Measurements from ENCODE around the gene CEACAM20. TPM values are rescaled to one million over a fixed set of nuclear protein-coding genes. Genes with fewer than 3 reads are reported as not detected.
"Not testable (repeated sequence)": the region's sequence is repeated elsewhere in the genome, so short reads cannot be mapped to it uniquely, and the experiment has no call there.

Gene CEACAM20
- total RNA-seq, 4 donors from 2014 or later = not detected

DNA sequence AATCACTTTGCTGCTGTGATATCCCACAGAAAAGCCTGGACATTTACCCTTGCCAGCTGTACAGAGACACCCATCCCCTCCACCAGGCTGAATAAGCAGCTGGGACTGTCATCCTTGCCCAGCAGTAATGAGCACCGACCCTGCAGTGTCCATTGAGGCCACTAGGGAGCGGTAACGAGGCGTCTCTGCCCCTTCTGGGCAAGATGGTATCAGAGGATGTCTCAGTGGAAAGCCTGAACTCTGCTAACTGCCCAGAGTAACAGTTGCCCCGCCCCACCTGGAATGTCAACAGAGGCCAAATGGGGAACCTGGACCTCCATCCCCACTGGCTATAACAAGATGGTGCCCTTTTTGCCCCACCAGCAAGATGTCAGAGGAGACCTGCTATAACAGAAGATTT is 22.8 kb upstream of the CEACAM20 start:
- H3K4me3 ChIP-seq (ENCODE audit: low read depth, poor library complexity, severe bottlenecking) = no peak overlapping the region
- 5 to 10% methylated on average over 5 of the region's 5 CpGs for WGBS, 2 donors
- no peak for DNase-seq (ENCODE audit: low spot score in 2 of 2)
- TF ChIP-seq, protein P1, sequence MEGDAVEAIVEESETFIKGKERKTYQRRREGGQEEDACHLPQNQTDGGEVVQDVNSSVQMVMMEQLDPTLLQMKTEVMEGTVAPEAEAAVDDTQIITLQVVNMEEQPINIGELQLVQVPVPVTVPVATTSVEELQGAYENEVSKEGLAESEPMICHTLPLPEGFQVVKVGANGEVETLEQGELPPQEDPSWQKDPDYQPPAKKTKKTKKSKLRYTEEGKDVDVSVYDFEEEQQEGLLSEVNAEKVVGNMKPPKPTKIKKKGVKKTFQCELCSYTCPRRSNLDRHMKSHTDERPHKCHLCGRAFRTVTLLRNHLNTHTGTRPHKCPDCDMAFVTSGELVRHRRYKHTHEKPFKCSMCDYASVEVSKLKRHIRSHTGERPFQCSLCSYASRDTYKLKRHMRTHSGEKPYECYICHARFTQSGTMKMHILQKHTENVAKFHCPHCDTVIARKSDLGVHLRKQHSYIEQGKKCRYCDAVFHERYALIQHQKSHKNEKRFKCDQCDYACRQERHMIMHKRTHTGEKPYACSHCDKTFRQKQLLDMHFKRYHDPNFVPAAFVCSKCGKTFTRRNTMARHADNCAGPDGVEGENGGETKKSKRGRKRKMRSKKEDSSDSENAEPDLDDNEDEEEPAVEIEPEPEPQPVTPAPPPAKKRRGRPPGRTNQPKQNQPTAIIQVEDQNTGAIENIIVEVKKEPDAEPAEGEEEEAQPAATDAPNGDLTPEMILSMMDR (IDR thresholded peaks at IDR 0.05) = no peak
- TF ChIP-seq POLR2A (IDR thresholded peaks at IDR 0.05) = no peak
- intact Hi-C loops (cut with DNase I; ENCODE audit: low total_unique reads) = no loop called here

DNA sequence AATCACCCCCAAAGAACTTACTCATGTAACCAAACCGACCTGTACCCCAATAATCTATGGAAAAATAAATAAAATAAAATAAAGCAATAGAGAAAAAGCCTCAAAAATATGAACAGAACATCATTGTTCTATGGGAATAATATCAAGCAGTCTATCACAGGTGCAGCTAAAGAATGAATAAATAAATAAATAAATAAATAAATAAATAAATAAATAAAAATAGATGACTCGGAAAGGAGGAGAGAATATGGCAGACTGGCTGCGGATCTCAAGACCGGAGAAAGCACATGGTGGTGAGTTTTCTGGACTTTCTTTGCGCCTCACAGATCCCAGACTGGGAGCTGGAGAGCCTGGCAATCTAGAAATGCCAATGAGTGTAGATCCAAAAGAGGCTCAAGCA is 22.4 kb upstream of the CEACAM20 start:
- H3K4me3 ChIP-seq (ENCODE audit: low read depth, poor library complexity, severe bottlenecking) = no peak overlapping the region
- WGBS, 2 donors = 80 to 83% methylated on average over 5 of the region's 5 CpGs
- no peak for DNase-seq (ENCODE audit: low spot score in 2 of 2)
- TF ChIP-seq, protein P1 (IDR thresholded peaks at IDR 0.05) = no peak
- TF ChIP-seq POLR2A (IDR thresholded peaks at IDR 0.05) = no peak
- intact Hi-C loops (cut with DNase I; ENCODE audit: low total_unique reads) = no loop called here

DNA sequence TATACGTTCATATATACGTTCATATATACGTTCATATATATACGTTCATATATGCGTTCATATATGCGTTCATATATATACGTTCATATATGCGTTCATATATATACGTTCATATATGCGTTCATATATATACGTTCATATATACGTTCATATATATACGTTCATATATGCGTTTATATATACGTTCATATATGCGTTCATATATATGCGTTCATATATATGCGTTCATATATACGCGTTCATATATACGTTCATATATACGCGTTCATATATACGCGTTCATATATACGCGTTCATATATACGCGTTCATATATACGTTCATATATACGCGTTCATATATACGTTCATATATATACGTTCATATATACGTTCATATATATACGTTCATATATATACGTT is 21.5 kb upstream of the CEACAM20 start:
- H3K4me3 ChIP-seq (ENCODE audit: low read depth, poor library complexity, severe bottlenecking); DNase-seq (ENCODE audit: low spot score in 2 of 2); intact Hi-C loops (cut with DNase I; ENCODE audit: low total_unique reads): not testable (repeated sequence)
- WGBS, 2 donors = 91 to 92% methylated on average over 37 of the region's 37 CpGs

DNA sequence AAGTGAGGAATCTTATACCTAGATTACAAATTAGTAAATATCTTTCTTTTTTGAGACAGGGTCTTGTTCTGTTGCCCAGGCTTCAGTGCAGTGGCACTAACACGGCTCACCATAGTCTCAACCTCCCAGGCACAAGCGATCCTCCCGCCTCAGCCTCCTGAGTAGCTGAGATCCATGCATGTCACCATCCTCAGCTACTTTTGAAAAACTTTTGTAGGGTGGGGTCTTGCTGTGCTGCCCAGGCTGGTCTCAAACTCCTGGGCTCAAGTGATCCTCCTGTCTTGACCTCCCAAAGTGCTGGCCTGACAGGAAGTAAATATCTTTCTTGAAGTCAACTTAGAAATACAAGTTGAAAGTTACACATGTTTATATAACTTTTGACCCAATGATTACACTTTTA is 20.0 kb upstream of the CEACAM20 start:
- intact Hi-C loops (cut with DNase I; ENCODE audit: low total_unique reads) = no loop called here
- no peak overlapping the region for H3K4me3 ChIP-seq (ENCODE audit: low read depth, poor library complexity, severe bottlenecking)
- no peak for DNase-seq (ENCODE audit: low spot score in 2 of 2)
- TF ChIP-seq, protein P1 (IDR thresholded peaks at IDR 0.05) = no peak
- no peak for TF ChIP-seq POLR2A (IDR thresholded peaks at IDR 0.05)
- 95 to 98% methylated on average over 3 of the region's 3 CpGs for WGBS, 2 donors

DNA sequence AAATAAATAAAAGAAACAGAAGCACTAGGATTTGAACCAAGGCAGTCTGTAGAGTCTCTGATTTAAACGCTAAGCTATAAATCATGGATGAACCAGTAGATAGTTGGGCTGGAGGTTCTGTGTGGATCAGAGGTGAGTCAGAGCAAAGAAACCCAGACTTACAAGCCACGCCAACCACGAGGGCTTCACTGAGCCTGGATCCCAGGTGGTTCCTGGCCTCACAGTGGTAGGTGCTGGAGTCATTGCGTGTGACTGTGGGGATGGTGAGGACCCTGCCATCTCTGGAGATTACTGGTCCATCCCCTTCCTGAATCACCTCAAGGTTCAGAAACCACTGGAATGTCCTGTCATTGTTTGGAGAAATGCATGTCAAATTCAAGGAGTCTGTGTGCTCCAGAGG is 19.3 kb upstream of the CEACAM20 start:
- WGBS, 2 donors = 81 to 89% methylated on average over 4 of the region's 4 CpGs
- intact Hi-C loops (cut with DNase I; ENCODE audit: low total_unique reads) = no loop called here

DNA sequence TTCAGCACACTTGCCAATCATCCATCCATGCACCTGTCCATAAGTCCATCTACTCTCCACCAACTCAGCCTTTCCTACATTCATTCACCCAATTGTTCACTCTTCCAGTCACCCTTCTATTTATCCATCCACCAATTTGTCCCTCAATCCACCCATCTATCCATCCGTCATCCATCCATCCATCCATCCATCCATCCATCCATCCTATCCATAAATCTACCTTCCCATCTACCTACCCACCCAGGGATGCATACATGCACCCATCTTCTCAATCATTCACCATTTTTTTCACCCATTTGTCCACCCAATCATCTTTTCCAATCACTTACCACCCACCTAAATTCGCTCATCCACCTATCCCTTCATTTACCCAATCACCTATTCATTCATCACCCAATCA is 14.6 kb upstream of the CEACAM20 start:
- TF ChIP-seq, protein P1 (IDR thresholded peaks at IDR 0.05) = no peak
- no peak for TF ChIP-seq POLR2A (IDR thresholded peaks at IDR 0.05)
- no peak overlapping the region for H3K4me3 ChIP-seq (ENCODE audit: low read depth, poor library complexity, severe bottlenecking)
- intact Hi-C loops (cut with DNase I; ENCODE audit: low total_unique reads) = no loop called here
- DNase-seq (ENCODE audit: low spot score in 2 of 2) = no peak
- WGBS, 2 donors = 57 to 69% methylated on average over 2 of the region's 2 CpGs

More for the DNA sequence above, 19.3 kb upstream of the CEACAM20 start:
- no peak overlapping the region for H3K4me3 ChIP-seq (ENCODE audit: low read depth, poor library complexity, severe bottlenecking)
- TF ChIP-seq POLR2A (IDR thresholded peaks at IDR 0.05) = no peak
- TF ChIP-seq, protein P1 (IDR thresholded peaks at IDR 0.05) = no peak
- DNase-seq (ENCODE audit: low spot score in 2 of 2) = no peak
